PFSK-1 (cell line): ENCODE data around the gene VPS26B.

ENCODE experiments used
- POLR2AphosphoS5 ChIP-seq: IDR thresholded peaks from 2 replicates; pipeline ENCODE4 v1.6.1; 2012; ENCODE audit warnings: low read depth, mild to moderate bottlenecking, control low read depth, low read length, moderate library complexity
- REST ChIP-seq, 2 experiments: IDR thresholded peaks; 2 replicates each; pipeline versions ENCODE4 v1.6.1 to v1.8.0; 2011 to 2012; ENCODE audit warnings: low read depth in 2 of 2, low read length in 2 of 2, control low read depth in 1 of 2, inconsistent platforms in 1 of 2, mild to moderate bottlenecking in 1 of 2, moderate library complexity in 1 of 2; ENCODE audit not compliant: insufficient read depth in 1 of 2
- SIN3A ChIP-seq: IDR thresholded peaks from 2 replicates; pipeline ENCODE4 v1.6.1; 2012; ENCODE audit warnings: mild to moderate bottlenecking, low read length, moderate library complexity, borderline replicate concordance; ENCODE audit not compliant: insufficient read depth
- TAF1 ChIP-seq: IDR thresholded peaks from 2 replicates; pipeline ENCODE4 v1.6.1; 2012; ENCODE audit warnings: low read length, control low read depth, borderline replicate concordance; ENCODE audit not compliant: insufficient read depth

- no peak for TF ChIP-seq POLR2AphosphoS5
- TF ChIP-seq REST (IDR thresholded peaks at IDR 0.05; ENCODE audit: insufficient read depth in 1 of 2, low read depth in 2 of 2, low read length in 2 of 2) = no peak
- TF ChIP-seq SIN3A = no peak
- no peak for TF ChIP-seq TAF1
These were observed 36.5 kb downstream of the VPS26B start for GRCh38 chr11:134260983-134261382.
